ENCODE results near the gene TNFAIP2.

TNFAIP2 gene

GRCh38 chr14:103143506-103143905, 20.2 kb downstream of the TNFAIP2 start:
- Histone ChIP-seq H3K4me3 (ENCODE audit: low read depth, low read length) (no peak overlapping the region), H3K4me1 (peaks cover 32% of the 10 kb centered on the region), H3K4me2 (ENCODE audit: low read length) (no peak overlapping the region), H3K36me3 (ENCODE audit: control insufficient read depth, insufficient read depth, low read length) (no peaks in the 10 kb centered on the region), H3K79me2 (no peaks in the 10 kb centered on the region), H3K27ac (peak overlapping the region; percentile 40), H3K9ac (no peak overlapping the region), H3K9me3 (ENCODE audit: control insufficient read depth, low read length) (no peaks in the 10 kb centered on the region), H2AFZ (no peak overlapping the region), H3K27me3 (ENCODE audit: control insufficient read depth, insufficient read depth, low read length) (no peaks in the 10 kb centered on the region)
- TF ChIP-seq, protein P1, sequence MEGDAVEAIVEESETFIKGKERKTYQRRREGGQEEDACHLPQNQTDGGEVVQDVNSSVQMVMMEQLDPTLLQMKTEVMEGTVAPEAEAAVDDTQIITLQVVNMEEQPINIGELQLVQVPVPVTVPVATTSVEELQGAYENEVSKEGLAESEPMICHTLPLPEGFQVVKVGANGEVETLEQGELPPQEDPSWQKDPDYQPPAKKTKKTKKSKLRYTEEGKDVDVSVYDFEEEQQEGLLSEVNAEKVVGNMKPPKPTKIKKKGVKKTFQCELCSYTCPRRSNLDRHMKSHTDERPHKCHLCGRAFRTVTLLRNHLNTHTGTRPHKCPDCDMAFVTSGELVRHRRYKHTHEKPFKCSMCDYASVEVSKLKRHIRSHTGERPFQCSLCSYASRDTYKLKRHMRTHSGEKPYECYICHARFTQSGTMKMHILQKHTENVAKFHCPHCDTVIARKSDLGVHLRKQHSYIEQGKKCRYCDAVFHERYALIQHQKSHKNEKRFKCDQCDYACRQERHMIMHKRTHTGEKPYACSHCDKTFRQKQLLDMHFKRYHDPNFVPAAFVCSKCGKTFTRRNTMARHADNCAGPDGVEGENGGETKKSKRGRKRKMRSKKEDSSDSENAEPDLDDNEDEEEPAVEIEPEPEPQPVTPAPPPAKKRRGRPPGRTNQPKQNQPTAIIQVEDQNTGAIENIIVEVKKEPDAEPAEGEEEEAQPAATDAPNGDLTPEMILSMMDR (IDR thresholded peaks at IDR 0.05) = no peak

- no peaks in the 10 kb centered on the region for H3K79me2 ChIP-seq
- H3K4me3 ChIP-seq (ENCODE audit: low read depth, low read length) = no peak overlapping the region
- no peaks in the 10 kb centered on the region for H3K27me3 ChIP-seq (ENCODE audit: control insufficient read depth, insufficient read depth, low read length)
- H3K4me2 ChIP-seq (ENCODE audit: low read length) = no peak overlapping the region
- H3K27ac ChIP-seq = no peak overlapping the region
- TF ChIP-seq, protein P1 (IDR thresholded peaks at IDR 0.05) = no peak
- H2AFZ ChIP-seq = peak overlapping the region; percentile 62
- H3K36me3 ChIP-seq (ENCODE audit: control insufficient read depth, insufficient read depth, low read length) = no peaks in the 10 kb centered on the region
- no peaks in the 10 kb centered on the region for H3K9me3 ChIP-seq (ENCODE audit: control insufficient read depth, low read length)
- peaks cover 32% of the 10 kb centered on the region for H3K4me1 ChIP-seq
- H3K9ac ChIP-seq = no peak overlapping the region
Measured at GRCh38 chr14:103144085-103144484, 20.8 kb downstream of the TNFAIP2 start.

GRCh38 chr14:103146141-103146709, 23.0 kb downstream of the TNFAIP2 start:
- H3K4me2 ChIP-seq (ENCODE audit: low read length) = no peak overlapping the region
- no peak overlapping the region for H3K4me3 ChIP-seq (ENCODE audit: low read depth, low read length)
- no peaks in the 10 kb centered on the region for H3K9me3 ChIP-seq (ENCODE audit: control insufficient read depth, low read length)
- no peaks in the 10 kb centered on the region for H3K36me3 ChIP-seq (ENCODE audit: control insufficient read depth, insufficient read depth, low read length)
- no peak overlapping the region for H3K9ac ChIP-seq
- no peaks in the 10 kb centered on the region for H3K79me2 ChIP-seq
- no peaks in the 10 kb centered on the region for H3K27me3 ChIP-seq (ENCODE audit: control insufficient read depth, insufficient read depth, low read length)
- no peak overlapping the region for H2AFZ ChIP-seq
- H3K4me1 ChIP-seq = peaks cover 31% of the 10 kb centered on the region
- TF ChIP-seq, protein P1 (IDR thresholded peaks at IDR 0.05) = no peak
- no peak overlapping the region for H3K27ac ChIP-seq

DNA sequence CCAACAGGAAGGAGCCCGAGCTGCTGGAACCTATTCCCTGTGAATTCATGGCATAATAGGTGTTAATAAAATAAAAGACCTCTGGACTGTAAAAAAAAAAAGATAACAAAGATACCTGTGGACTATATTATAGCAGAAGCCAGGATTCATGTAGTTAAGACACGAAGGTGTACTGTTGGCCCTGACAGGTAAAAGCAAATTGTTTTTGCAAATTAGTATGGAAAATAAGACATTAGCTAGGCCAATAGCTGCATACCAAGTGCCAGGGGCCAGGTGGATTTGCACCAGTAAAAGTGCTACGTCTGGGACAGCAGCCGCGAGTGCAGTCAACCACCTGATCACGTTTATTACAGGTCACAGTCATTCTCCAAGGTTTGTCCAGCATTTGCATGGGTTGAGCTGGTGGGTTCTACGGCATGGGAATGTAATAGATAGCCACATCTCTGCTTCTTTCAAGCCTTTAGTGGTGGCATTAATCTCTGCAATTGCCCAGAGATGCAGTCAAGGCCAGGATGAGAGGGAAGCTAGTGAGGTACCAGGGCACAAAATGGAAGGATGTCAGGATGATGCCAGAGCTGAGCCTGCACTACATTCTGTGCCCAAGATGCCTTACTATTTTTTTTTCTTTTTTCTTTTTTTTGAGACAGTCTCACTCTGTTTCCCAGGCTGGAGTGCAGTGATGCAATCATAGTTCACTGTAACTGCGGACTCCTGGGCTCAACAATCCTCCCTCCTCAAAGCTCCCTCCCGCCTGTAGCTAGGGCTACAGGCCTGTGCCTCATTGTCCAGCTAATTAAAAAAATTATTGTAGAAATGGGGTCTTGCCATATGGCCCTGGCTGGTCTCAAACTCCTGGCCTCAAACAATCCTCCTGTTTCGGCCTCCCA, 26.3 kb downstream of the TNFAIP2 start:
- Histone ChIP-seq H3K9ac (no peak overlapping the region), H3K4me3 (ENCODE audit: low read depth, low read length) (no peak overlapping the region)
- TF ChIP-seq, protein P1 (IDR thresholded peaks at IDR 0.05) = no peak

More for the DNA sequence above, 26.3 kb downstream of the TNFAIP2 start:
- no peak overlapping the region for H3K27ac ChIP-seq
- no peaks in the 10 kb centered on the region for H3K9me3 ChIP-seq (ENCODE audit: control insufficient read depth, low read length)
- no peaks in the 10 kb centered on the region for H3K27me3 ChIP-seq (ENCODE audit: control insufficient read depth, insufficient read depth, low read length)
- H2AFZ ChIP-seq = peak overlapping the region; percentile 30
- H3K36me3 ChIP-seq (ENCODE audit: control insufficient read depth, insufficient read depth, low read length) = no peaks in the 10 kb centered on the region
- H3K79me2 ChIP-seq = no peaks in the 10 kb centered on the region
- peaks cover 20% of the 10 kb centered on the region for H3K4me1 ChIP-seq
- no peak overlapping the region for H3K4me2 ChIP-seq (ENCODE audit: low read length)

All from parathyroid adenoma (tissue), 2 donors.